Measurements from ENCODE around the gene BRINP1. TPM values are rescaled to one million over a fixed set of nuclear protein-coding genes. Genes with fewer than 3 reads are reported as not detected.

The BRINP1 gene
- polyA plus RNA-seq, 3 donors: not detected

- no peaks in the 10 kb centered on the region for H3K4me1 ChIP-seq (ENCODE audit: control insufficient read depth in 1 of 2, insufficient read depth in 2 of 2, low read length in 2 of 2)
- intact Hi-C loops (cut with micrococcal nuclease): no loop called here
- Mint-ChIP-seq H3K27me3 (ENCODE audit: low read depth in 3 of 3) (peaks cover 0 to 3% (median 2%) of the 10 kb centered on the region in 3 donors), H3K9me3 (peaks cover 2 to 13% (median 4%) of the 10 kb centered on the region in 7 donors), H3K4me3 (no peak overlapping the region), H3K36me3 (no peaks in the 10 kb centered on the region), H3K4me1 (no peaks in the 10 kb centered on the region), H3K27ac (no peak overlapping the region)
- DNase-seq: no peak
- no peaks in the 10 kb centered on the region for H3K9me3 ChIP-seq (replicated peaks in 1 of 2; ENCODE audit: control insufficient read depth in 1 of 2, insufficient read depth in 1 of 2, low read length in 2 of 2)
- H3K9ac ChIP-seq (ENCODE audit: insufficient read depth, low read length, poor library complexity, severe bottlenecking): no peak overlapping the region
- H3K27ac ChIP-seq (ENCODE audit: low read depth in 1 of 2, low read length in 2 of 2): no peak overlapping the region
- no peaks in the 10 kb centered on the region for H3K27me3 ChIP-seq (ENCODE audit: control insufficient read depth in 2 of 2, insufficient read depth in 2 of 2, low read length in 2 of 2)
- no peaks in the 10 kb centered on the region for H3K36me3 ChIP-seq (replicated peaks in 1 of 2; ENCODE audit: control insufficient read depth in 1 of 2, insufficient read depth in 2 of 2, low read length in 2 of 2)
- H3K79me2 ChIP-seq (ENCODE audit: insufficient read depth, low read length): no peaks in the 10 kb centered on the region
- no peak overlapping the region for H3K4me3 ChIP-seq (replicated peaks in 1 of 3; ENCODE audit: low read depth in 2 of 3, low read length in 3 of 3)
- no peaks in the 10 kb centered on the region for H4K20me1 ChIP-seq (ENCODE audit: insufficient read depth, low read length)
- TF ChIP-seq CTCF (IDR thresholded peaks at IDR 0.05): no peak
- WGBS (ENCODE audit: insufficient coverage): 88% methylated on average over 2 of the region's 5 CpGs
- H2AFZ ChIP-seq (ENCODE audit: insufficient read depth, low read depth, low read length, poor library complexity, severe bottlenecking): no peak overlapping the region
- no peak overlapping the region for H3K4me2 ChIP-seq (replicated peaks; ENCODE audit: extremely low read depth, low read length, poor library complexity, severe bottlenecking)
Observed at GRCh38 chr9:119251936-119252335, 117.3 kb downstream of the BRINP1 start.

GRCh38 chr9:119250730-119251129 lies 118.5 kb downstream of the BRINP1 start:
- intact Hi-C loops (cut with micrococcal nuclease): no loop called here
- WGBS (ENCODE audit: insufficient coverage): 100% methylated on average over 1 of the region's 4 CpGs
- H3K4me1 Mint-ChIP-seq: no peaks in the 10 kb centered on the region

More at GRCh38 chr9:119250730-119251129, 118.5 kb downstream of the BRINP1 start:
- no peak for DNase-seq
- H3K27ac Mint-ChIP-seq: no peak overlapping the region
- Histone ChIP-seq H3K79me2 (ENCODE audit: insufficient read depth, low read length) (no peaks in the 10 kb centered on the region), H3K9me3 (replicated peaks in 1 of 2; ENCODE audit: control insufficient read depth in 1 of 2, insufficient read depth in 1 of 2, low read length in 2 of 2) (no peaks in the 10 kb centered on the region), H3K4me1 (ENCODE audit: control insufficient read depth in 1 of 2, insufficient read depth in 2 of 2, low read length in 2 of 2) (no peaks in the 10 kb centered on the region), H3K36me3 (replicated peaks in 1 of 2; ENCODE audit: control insufficient read depth in 1 of 2, insufficient read depth in 2 of 2, low read length in 2 of 2) (no peaks in the 10 kb centered on the region), H3K4me2 (replicated peaks; ENCODE audit: extremely low read depth, low read length, poor library complexity, severe bottlenecking) (no peak overlapping the region), H3K4me3 (replicated peaks in 1 of 3; ENCODE audit: low read depth in 2 of 3, low read length in 3 of 3) (no peak overlapping the region), H2AFZ (ENCODE audit: insufficient read depth, low read depth, low read length, poor library complexity, severe bottlenecking) (no peak overlapping the region), H3K27ac (ENCODE audit: low read depth in 1 of 2, low read length in 2 of 2) (no peak overlapping the region), H3K27me3 (ENCODE audit: control insufficient read depth in 2 of 2, insufficient read depth in 2 of 2, low read length in 2 of 2) (no peaks in the 10 kb centered on the region), H4K20me1 (ENCODE audit: insufficient read depth, low read length) (no peaks in the 10 kb centered on the region), H3K9ac (ENCODE audit: insufficient read depth, low read length, poor library complexity, severe bottlenecking) (no peak overlapping the region)
- peaks cover 2 to 13% (median 4%) of the 10 kb centered on the region in 7 donors for H3K9me3 Mint-ChIP-seq
- peaks cover 0 to 3% (median 2%) of the 10 kb centered on the region in 3 donors for H3K27me3 Mint-ChIP-seq (ENCODE audit: low read depth in 3 of 3)
- no peak overlapping the region for H3K4me3 Mint-ChIP-seq
- no peak for TF ChIP-seq CTCF (IDR thresholded peaks at IDR 0.05)
- H3K36me3 Mint-ChIP-seq: no peaks in the 10 kb centered on the region

Data from CD14-positive monocyte (primary cell).